Measurements from ENCODE around the gene HECTD4.
"Not testable (repeated sequence)": the region's sequence is repeated elsewhere in the genome, so short reads cannot be mapped to it uniquely, and the experiment has no call there.

The HECTD4 gene

DNA sequence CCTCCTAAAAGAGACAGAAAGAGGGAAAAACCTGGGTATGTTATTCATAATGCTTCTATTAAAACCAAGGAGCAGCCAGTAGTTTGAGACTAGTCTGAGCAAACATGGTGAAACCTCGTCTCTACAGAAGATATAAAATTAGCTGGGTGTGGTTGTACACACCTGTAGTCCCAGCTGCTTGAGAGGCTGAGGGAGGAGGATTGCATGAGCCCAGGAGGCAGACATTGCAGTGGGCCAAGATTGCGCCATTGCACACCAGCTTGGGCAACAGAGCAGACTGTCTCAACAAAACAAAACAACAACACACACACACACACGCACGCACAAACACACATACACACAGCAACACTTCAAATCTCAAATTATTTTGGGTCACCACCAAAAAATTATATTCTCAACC, 27.8 kb downstream of the HECTD4 start:
- DNase-seq (ENCODE audit: low read depth) = no peak

DNA sequence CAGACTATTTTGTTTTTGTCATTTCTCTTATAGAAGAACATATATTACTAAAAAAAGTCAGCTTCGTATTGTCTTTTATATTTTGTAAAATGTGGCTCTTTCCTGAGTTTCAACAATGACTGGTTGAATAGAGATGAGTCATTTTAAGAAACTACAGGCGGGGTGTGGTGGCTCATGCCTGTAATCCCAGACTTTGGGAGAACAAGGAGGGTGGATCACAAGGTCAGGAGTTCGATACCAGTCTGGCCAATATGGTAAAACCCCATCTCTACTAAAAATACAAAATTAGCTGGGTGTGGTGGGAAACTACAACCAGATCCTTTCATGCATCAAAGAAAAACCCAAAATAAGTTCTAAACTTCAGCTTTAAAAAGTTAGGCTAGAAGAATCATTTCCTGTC, 28.8 kb downstream of the HECTD4 start:
- DNase-seq (ENCODE audit: low read depth) = no peak

GRCh38 chr12:112352921-112353320, 29.3 kb downstream of the HECTD4 start:
- DNase-seq (ENCODE audit: low read depth) = no peak

DNA sequence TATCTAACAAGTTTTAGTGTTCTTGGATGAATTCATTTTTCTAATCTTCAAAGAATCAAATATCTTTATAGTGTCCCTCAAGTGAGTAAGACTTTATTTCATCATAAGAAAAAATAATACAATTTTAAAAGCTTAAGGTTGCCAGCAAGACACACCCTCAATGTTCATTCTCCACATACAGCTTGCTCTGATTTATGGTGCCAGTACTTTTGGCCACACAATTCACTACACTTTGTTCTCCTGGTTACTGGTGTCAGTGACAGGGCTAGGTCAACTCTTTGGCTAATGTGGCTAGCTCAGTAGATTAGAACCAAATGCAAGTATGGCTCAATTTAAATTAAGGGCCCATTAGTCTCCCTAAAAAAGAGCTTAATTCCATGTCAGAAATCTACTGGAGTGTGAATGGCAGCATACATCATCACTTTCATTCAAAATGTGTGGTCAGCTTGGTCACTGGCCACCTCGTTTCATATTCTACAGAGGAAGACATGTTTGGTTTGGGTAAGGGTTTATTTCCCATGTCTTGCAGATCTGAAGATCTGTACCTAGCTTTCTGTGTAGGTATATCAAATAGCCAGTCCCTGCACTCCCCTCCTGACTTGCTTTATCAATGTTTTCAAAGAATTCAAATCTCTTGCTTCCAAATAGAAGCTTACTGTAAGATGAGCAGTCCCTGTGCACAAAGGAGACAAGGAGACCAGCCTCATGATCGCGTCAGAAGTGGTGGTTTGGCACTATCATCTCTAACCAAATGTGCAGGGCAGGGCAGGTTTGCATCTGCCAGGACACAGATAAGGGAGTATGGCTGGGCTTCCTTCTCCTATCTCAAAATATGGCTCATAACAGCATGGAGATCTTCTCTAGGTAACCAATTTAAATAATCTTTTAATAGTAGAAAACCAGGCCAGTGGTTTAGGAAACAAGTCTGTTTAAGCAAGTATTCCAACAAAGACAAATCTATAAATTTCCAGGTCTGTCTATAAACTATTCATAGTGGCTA, 31.3 kb downstream of the HECTD4 start:
- DNase-seq (ENCODE audit: low read depth) = no peak

DNA sequence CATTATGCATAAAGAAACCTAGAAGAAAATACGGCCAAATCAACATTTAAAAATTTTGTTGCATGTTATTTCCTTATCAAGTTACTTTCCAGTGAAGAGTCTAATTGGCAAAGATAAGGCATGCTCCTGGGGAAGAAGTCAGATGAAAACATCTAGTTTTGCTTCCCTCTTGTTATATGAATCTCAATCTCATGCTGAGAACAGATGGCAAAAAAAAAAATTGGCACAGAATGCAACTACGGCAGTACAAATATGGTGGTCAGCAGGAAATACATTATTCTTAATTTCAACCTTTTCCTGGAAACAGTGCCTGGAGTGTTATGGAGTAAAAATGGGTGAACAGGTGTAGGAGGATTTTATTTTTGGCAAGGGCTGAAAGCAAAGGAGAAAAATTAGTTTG, 32.8 kb downstream of the HECTD4 start:
- no peak for DNase-seq (ENCODE audit: low read depth)

DNA sequence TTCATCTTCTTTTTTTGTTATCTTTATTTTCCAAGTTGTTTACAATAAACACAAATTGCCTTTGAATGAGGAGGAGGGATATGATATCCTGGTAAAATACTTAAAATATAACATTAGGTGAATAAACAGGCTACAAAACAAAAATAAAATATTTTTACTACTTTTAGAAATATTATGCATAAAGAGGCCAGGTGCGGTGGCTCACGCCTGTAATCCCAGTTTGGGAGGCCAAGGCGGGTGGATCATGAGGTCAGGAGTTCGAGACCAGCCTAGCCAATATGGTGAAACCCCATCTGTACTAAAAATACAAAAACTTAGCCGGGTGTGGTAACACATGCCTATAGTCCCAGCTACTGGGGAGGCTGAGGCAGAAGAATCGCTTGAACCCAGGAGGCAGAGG, 33.3 kb downstream of the HECTD4 start:
- not testable (repeated sequence) for DNase-seq (ENCODE audit: low read depth)

DNA sequence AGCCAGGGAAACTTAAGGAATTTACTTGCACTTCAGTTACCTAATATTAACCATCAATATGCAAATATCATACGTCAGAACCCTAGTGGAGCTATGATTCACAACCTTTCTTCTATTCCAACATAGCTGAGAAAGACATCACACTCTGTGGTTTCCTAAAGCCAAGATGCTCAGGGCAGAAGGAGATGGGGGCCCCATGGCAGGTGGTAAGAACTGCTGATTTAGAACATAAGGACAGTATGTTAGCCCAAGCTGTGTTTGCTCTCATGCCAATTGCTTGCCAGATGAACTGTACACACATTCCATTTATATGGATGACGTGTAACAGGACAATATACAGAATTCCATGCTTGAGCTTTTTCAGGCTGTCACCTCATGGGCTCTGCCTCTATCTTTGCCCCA, 34.6 kb downstream of the HECTD4 start:
- no peak for DNase-seq (ENCODE audit: low read depth)

- DNase-seq (ENCODE audit: low read depth) = no peak
These were observed 36.0 kb downstream of the HECTD4 start for GRCh38 chr12:112346194-112346593.

DNA sequence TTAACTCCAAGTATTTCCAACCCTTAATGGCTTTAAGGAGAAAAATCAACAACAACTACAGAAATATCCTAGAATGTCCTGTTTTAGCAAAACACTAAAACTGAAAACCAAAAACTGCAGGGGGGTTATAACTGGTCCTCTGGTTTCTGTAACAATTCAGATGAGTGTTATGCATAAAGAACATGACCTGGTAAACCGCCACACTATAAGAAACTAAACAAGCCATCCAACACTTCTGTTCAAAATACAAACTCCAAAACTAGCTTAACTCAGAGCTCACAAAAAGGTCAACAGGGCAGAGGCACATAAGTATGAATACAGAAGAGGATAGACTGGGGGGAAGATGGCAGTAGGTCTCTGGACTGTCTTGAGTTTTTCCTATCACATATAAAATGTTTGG, 38.0 kb downstream of the HECTD4 start:
- DNase-seq (ENCODE audit: low read depth) = no peak

- no peak for DNase-seq (ENCODE audit: low read depth)
These were observed 39.6 kb downstream of the HECTD4 start for GRCh38 chr12:112342587-112342986.

DNA sequence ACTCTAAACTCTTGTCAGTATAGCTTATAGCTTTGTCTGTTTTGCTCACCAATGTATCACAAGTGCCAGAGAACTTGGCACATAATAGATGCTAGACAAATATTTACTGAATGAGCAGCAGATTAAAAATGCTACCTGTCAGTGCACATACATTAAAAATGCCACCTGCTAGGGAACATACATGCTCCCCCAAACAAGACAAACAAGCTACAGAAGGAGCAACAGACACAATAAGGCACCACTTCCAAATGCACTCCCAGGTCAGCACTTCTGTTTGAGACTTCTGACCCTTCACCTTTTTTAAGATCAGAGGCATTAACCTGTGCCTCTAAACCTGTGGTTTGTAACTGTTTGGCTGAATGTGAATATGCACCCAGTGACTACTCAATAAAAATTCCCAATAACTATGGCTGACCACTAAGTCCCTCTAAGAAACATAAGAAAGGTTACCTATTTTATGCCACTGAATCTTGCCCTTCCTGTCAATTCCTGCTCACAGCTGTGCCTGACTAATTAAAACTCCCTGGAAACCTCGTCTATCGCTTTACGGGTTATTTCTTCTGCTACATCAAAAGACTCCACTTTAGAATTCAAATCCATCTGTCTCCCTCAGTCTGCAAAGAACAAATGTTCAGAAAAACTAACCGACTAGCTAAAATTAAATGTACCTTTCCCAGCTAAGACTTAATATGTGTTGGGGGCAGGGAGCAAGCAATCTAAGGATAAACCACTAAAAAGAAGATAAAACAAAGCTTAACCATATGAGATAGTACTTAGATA, 41.0 kb downstream of the HECTD4 start:
- DNase-seq (ENCODE audit: low read depth) = no peak

- no peak for DNase-seq (ENCODE audit: low read depth)
These were observed 42.0 kb downstream of the HECTD4 start for GRCh38 chr12:112340230-112340629.

DNA sequence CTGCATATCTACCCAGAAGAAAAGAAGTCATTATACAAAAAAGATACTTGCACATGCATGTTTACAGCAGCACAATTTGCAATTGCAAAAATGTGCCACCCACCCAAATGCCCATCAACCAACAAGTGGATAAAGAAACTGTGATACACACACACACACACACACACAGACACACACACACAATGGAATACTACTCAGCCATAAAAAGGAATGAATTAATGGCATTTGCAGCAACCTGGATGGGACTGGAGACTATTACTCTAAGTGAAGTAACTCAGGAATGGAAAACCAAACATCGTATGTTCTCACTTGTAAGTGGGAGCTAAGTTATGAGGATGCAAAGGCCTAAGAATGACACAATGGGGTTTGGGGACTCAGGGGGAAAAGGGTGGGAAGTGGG, 47.2 kb downstream of the HECTD4 start:
- DNase-seq (ENCODE audit: low read depth) = not testable (repeated sequence)

GRCh38 chr12:112333019-112333418, 49.2 kb downstream of the HECTD4 start:
- DNase-seq (ENCODE audit: low read depth) = no peak

GRCh38 chr12:112331886-112332285, 50.3 kb downstream of the HECTD4 start:
- DNase-seq (ENCODE audit: low read depth) = no peak

GRCh38 chr12:112330706-112331105, 51.5 kb downstream of the HECTD4 start:
- no peak for DNase-seq (ENCODE audit: low read depth)

GRCh38 chr12:112328456-112329124, 53.6 kb downstream of the HECTD4 start:
- DNase-seq (ENCODE audit: low read depth) = no peak

DNA sequence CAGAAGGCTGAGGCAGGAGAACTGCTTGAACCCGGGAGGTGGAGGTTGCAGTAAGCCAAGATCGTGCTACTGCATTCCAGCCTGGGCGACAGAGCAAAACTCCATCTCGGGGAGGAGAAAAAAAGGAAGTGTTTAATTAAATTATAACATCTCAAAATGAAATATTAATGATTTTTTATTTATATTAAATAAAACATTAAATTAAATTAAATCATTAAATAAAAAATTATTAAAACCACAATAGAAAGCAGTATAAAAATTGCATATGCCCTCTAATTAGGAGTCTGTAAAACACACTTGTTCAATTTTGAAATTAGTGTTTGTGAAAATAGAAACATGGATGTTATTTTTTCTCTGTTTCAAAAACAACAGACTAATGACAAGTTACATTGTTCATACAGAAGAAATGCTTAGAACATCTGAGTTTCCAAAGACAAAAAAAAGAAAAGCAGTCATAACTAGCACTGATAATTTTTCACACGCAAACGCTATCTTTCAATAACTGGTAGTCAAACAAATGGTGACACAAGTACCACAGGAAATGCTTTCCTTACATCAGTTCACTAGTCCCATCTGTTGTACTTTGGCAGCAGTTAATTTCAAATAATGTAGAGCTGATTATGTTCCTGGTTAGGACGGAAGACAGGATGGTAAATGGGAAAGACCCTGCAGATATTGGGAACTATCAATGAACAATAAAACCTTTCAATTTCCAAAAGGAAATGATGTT, 54.9 kb downstream of the HECTD4 start:
- no peak for DNase-seq (ENCODE audit: low read depth)

DNA sequence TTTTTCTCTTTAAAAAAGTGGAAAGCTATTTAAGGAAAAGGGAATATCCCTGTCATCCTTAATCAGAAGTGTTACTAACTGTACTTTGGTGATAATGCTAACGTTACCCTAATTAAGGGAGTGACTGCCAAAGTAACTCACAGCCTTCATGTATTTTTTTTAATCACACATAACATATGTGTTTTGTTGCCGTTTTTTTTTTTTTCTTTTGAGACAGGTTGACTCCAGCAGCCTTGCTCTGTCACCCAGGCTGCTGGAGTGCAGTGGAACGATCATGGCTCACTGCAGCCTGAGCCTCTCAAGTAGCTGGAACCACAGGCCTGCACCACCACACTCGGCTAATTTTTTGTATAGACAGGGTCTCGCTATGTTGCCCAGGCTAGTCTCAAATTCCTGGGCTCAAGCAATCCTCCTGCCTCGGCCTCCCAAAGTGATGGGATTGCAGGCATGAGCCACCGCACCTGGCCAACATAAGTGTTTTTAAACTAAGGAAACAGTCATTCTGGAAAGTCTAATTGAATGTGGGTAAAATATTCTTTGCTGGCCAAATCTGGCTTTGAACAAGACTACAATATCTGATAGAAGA, 56.5 kb downstream of the HECTD4 start:
- DNase-seq (ENCODE audit: low read depth) = no peak

GRCh38 chr12:112325157-112325556, 57.1 kb downstream of the HECTD4 start:
- no peak for DNase-seq (ENCODE audit: low read depth)

DNA sequence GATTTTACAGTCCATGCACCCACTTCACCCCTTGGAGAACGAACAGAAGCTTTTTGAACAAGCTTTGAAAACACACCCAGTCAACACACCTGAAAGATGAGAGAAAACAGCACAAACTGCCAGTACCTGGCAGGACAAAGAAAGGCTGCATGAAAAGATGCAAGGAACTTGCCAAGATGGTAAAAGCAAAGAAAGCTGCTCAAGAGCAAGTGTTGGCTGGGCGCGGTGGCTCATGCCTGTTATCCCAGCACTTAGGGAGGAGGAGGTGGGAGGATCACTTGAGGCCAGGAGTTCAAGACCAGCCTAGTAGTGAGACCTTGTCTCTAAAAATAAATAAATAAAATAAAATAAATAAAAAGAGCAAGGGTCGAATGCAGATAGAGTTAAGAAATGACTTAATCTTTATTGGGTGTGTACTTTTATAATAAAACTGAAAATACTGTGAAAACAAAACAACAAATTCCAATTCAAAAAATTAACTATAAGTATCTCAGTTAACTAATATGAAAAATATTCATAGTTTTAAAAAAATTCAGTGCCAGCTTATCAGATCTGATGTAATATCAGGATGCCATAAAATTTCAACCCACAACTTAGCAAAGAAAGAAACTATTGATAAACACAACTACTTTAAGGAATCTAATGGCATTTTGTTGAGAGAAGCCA, 59.2 kb downstream of the HECTD4 start:
- no peak for DNase-seq (ENCODE audit: low read depth)
